NT2/D1 (cell line): ENCODE measurements around the gene MAP6.

Source experiments
- DNase-seq: peaks from one replicate; pipeline ENCODE4 v3.0.0-alpha.2; 2011; ENCODE audit warnings: low read depth, low spot score
- H3K27me3 ChIP-seq: 2 replicates; pipeline ENCODE4 v1.6.0; 2011; ENCODE audit warnings: mild to moderate bottlenecking; ENCODE audit not compliant: insufficient read length, insufficient read depth
- H3K36me3 ChIP-seq: 2 replicates; pipeline ENCODE4 v1.6.1; 2011; ENCODE audit warnings: mild to moderate bottlenecking, low read length, mixed read lengths; ENCODE audit not compliant: insufficient read depth, insufficient read length
- H3K4me1 ChIP-seq: 2 replicates; pipeline ENCODE4 v1.5.1; 2011; ENCODE audit not compliant: insufficient read depth, insufficient read length
- H3K4me3 ChIP-seq: 2 replicates; pipeline ENCODE4 v1.5.1; 2011; ENCODE audit warnings: low read depth; ENCODE audit not compliant: insufficient read length
- H3K9ac ChIP-seq: 2 replicates; pipeline ENCODE4 v1.6.0; 2011; ENCODE audit warnings: low read depth; ENCODE audit not compliant: insufficient read length
- H3K9me3 ChIP-seq: 2 replicates; pipeline ENCODE4 v1.5.1; 2011; ENCODE audit warnings: mild to moderate bottlenecking, low read length; ENCODE audit not compliant: insufficient read depth
- SUZ12 ChIP-seq: IDR thresholded peaks from 2 replicates; pipeline ENCODE4 v1.6.1; 2011; ENCODE audit not compliant: insufficient read length, insufficient read depth; ENCODE audit errors: extremely low read depth
- YY1 ChIP-seq: IDR thresholded peaks from 2 replicates; pipeline ENCODE4 v1.6.1; 2011; ENCODE audit not compliant: insufficient read length, insufficient read depth
- ZNF274 ChIP-seq: IDR thresholded peaks from 2 replicates; pipeline ENCODE4 v1.6.1; 2011; ENCODE audit warnings: mild to moderate bottlenecking, low read depth, low read length

MAP6 gene

DNA sequence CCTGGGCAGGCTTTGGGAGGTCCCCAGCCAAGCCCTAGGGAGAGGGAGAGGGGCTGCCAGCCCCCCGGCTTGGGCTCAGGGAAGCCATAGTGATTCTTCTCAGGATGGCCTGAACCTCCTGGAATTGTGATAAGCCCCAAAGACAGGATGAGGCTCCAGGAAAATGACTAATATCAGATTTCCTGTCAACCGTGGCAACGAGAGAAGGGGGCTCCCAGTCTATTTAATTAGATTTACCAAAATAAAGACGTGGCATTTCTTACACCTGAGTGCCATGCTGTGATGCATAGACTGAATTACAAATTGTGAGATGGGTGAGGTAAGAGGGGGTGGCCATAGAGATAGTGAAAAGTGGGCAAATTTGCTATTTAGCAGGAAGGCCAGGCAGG is 86.3 kb downstream of the MAP6 start:
- Histone ChIP-seq H3K4me3 (peak overlapping the region; percentile 68), H3K36me3 (no peaks in the 10 kb centered on the region), H3K9ac (peak overlapping the region; percentile 80), H3K9me3 (no peaks in the 10 kb centered on the region), H3K4me1 (no peaks in the 10 kb centered on the region), H3K27me3 (no peaks in the 10 kb centered on the region)
- no peak for DNase-seq
- TF ChIP-seq ZNF274, result no peak
- TF ChIP-seq SUZ12, result no peak
- no peak for TF ChIP-seq YY1

GRCh38 chr11:75579841-75580240 is 89.0 kb downstream of the MAP6 start:
- H3K4me1 ChIP-seq, result peaks cover 4% of the 10 kb centered on the region
- H3K9ac ChIP-seq, result no peak overlapping the region
- H3K4me3 ChIP-seq, result no peak overlapping the region
- H3K9me3 ChIP-seq, result no peaks in the 10 kb centered on the region
- H3K27me3 ChIP-seq, result no peaks in the 10 kb centered on the region
- TF ChIP-seq SUZ12 (no peak), ZNF274 (no peak), YY1 (no peak)
- no peaks in the 10 kb centered on the region for H3K36me3 ChIP-seq
- no peak for DNase-seq

- H3K4me1 ChIP-seq, result peaks cover 4% of the 10 kb centered on the region
- no peak for DNase-seq
Observed at GRCh38 chr11:75578977-75579376, 89.9 kb downstream of the MAP6 start.

GRCh38 chr11:75577207-75577606 is 91.6 kb downstream of the MAP6 start:
- no peak overlapping the region for H3K4me3 ChIP-seq
- no peak for DNase-seq
- no peak overlapping the region for H3K9ac ChIP-seq
- no peaks in the 10 kb centered on the region for H3K9me3 ChIP-seq
- TF ChIP-seq ZNF274 (no peak), YY1 (no peak), SUZ12 (no peak)
- H3K36me3 ChIP-seq, result peaks cover 25% of the 10 kb centered on the region
- H3K4me1 ChIP-seq, result peaks cover 4% of the 10 kb centered on the region
- no peaks in the 10 kb centered on the region for H3K27me3 ChIP-seq

More at GRCh38 chr11:75578977-75579376, 89.9 kb downstream of the MAP6 start:
- Histone ChIP-seq H3K36me3 (peaks cover 8% of the 10 kb centered on the region), H3K9ac (no peak overlapping the region), H3K4me3 (no peak overlapping the region), H3K27me3 (no peaks in the 10 kb centered on the region), H3K9me3 (no peaks in the 10 kb centered on the region)
- TF ChIP-seq ZNF274 (no peak), SUZ12 (no peak), YY1 (no peak)

DNA sequence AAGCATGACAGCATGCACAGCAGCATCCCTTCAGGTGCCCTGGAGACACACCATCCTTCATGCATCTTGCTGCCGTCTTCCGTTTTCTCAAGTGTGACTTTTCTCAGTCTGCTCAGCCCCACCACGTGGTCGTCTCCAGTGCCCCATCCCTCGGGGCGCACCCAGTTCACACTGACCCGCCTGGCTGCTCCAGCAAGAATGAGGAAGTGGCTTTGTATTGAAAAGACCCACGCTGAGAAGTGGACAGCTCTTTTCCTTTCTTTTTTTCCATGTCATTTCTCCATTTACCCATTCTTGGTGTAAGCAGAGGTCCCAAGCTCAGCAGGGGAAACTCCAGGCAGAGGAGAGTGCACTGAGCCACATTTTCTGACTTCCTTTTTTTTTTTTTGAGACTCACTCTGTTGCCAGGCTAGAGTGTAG is 92.3 kb downstream of the MAP6 start:
- no peak for DNase-seq
- TF ChIP-seq YY1, result no peak
- TF ChIP-seq SUZ12, result no peak
- TF ChIP-seq ZNF274, result no peak
- Histone ChIP-seq H3K9me3 (no peaks in the 10 kb centered on the region), H3K36me3 (peaks cover 32% of the 10 kb centered on the region), H3K27me3 (no peaks in the 10 kb centered on the region), H3K4me1 (peaks cover 4% of the 10 kb centered on the region), H3K4me3 (no peak overlapping the region), H3K9ac (no peak overlapping the region)

DNA sequence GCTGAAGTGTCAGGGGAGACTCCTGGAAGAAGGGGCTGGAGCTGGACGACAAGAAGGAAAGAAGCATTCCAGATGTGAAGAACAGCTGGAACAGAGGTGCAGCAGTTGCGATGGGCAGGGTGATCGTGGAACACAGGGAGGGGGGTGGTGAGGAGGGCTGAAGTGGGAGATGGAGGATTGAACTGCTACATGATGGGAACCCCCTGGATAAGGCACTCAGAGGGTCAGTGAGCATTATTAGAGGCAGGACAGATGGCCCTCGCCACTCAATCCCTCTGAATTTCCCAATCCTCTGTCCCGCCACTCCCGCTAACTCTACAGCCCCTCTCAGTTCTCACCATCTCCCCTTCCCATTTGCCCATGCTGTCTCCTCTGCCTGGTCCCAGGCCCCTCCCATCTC is 92.8 kb downstream of the MAP6 start:
- Histone ChIP-seq H3K36me3 (peaks cover 37% of the 10 kb centered on the region), H3K27me3 (no peaks in the 10 kb centered on the region)

DNA sequence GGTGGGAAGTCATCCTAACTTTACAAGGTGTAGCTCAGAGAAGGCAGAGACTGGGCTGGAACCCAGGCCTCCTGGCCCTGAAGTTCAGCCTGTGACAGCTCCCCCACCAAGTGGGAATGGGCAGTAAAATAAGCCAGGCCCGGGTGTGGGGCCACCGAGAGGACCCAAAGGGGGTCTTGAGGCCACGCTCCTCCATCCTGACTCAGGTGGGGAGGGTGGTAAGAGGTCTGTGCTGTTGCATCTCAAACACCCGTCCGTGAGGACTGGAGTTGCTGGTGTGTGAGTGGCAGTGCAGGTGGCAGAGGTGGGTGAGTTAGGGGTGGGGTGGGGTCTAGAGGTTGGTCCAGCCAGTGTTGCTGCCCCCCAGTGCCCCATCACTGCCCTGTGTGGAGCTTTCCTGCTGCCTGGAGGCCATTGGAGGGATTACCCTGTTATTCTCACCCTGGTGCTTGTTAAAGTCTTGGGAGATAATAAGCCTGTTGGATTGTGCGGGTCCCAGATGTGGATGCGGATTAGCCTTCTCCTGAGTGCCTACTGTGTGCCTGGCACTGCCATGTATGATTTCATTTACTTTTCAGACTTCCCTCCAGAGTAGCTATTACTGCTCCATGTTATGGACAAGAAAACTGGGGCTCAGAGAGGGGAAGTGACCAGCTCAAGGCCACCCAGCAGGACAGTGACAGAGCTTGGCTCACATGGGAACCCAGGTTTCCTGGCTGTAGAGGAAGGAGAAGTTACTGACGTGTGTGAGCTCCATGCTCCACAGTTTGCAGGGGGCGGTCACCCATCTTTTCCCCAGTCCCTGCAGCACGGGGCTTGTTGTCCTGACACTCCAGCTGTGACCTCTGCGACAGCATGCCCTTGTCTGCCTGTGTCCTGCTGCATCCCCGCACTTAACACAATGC is 93.9 kb downstream of the MAP6 start:
- Histone ChIP-seq H3K4me1 (peaks cover 4% of the 10 kb centered on the region), H3K27me3 (no peaks in the 10 kb centered on the region), H3K9ac (no peak overlapping the region), H3K4me3 (no peak overlapping the region), H3K36me3 (peaks cover 48% of the 10 kb centered on the region), H3K9me3 (no peaks in the 10 kb centered on the region)
- TF ChIP-seq YY1 (no peak), ZNF274 (no peak), SUZ12 (no peak)
- no peak for DNase-seq

More for the DNA sequence above, 92.8 kb downstream of the MAP6 start:
- no peak for DNase-seq
- TF ChIP-seq YY1 (no peak), ZNF274 (no peak), SUZ12 (no peak)
- Histone ChIP-seq H3K4me1 (peaks cover 4% of the 10 kb centered on the region), H3K4me3 (no peak overlapping the region), H3K9me3 (no peaks in the 10 kb centered on the region), H3K9ac (no peak overlapping the region)
